Muscle of back (tissue), 11 donors: ENCODE measurements around the gene ARVCF. TPM values are rescaled to one million over a fixed set of nuclear protein-coding genes. Genes with fewer than 3 reads are reported as not detected.
A peak's percentile ranks its signal among the peaks of the same experiment; 100 is the strongest.

Experiments
- DNase-seq, 3 donors: peaks; one replicate each; pipeline versions ENCODE4 v3.0.0 to v3.0.0-alpha.2; 2013
- polyA plus RNA-seq, 10 donors: library from polyadenylated mRNA; unstranded; fragments of 120-200 nt; gene quantifications; one replicate each; pipeline ENCODE4 v1.2.1, GENCODE V29; 2013; ENCODE audit not compliant: insufficient read length in 10 of 10

Gene ARVCF
- polyA plus RNA-seq, 10 donors: 40.6 to 96.0 (median 79.9) TPM

GRCh38 chr22:20032407-20032991 lies 15.9 kb upstream of the ARVCF start:
- no peak for DNase-seq

DNA sequence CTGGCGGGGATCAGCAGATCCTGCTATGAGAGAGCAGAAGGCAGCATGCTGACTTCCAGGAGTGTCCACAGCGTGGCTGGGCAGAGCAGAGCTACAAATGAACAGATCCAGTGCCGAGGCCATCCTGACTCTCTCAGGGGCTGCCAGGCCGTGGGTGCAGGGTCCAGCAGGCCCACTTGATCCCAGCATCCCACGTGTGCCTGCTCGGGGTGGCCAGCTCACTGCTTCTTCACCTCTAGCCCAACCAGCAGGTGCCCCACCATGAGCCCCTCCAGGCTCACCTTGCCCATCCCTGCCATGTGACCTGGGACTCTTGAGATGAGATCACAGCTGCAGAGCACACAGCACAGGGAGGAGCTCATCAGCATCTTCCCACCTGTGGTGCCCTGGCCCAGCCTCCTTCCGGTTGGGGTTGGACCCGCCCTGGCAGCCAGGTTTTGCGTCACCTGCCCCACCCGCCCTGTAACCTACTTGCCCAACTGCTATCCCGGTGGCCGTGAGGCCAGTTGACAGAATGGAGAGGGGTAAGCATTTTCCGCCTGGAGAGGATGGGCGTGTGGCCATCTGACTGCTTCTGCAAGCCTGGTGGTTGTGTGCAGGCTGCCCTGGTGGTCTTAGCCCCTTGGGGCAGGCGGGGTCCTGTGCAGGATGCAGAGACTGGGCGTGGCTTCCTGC lies 15.2 kb upstream of the ARVCF start:
- DNase-seq: no peak

GRCh38 chr22:20029550-20030225 lies 13.1 kb upstream of the ARVCF start:
- DNase-seq: no peak

DNA sequence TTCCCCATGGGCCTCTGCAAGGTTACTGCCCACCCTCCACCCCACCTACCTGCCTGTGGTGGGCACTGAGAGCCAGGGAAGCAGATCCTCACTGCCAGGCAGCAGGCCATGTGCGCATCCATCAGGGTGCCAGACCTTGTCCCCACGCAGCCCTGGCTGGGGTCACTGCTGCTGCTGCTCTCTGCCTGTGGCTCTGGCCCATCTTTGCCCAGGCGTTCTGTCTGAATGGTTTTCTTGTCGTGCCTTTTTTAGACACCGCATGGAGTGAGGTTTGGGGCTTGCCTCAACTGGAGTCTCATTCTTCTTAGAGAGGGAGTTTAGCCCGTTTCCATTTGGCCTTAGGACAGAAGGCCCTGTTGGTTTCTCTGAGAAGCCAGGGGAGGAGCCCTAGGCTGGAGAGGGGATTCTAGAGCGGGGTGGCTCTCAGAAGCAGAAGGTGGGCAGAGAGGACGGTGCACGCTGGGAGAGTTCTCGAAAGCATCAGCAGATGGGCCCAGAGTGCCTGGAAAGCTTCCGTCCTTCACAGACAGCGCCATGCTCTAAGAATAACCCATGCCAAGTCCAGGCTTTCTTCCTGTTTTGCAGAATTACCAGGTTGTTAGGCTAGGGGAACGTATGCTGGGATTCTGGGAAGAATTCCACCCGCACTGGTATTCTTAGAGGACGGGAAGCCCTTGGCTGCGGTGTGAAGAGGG lies 12.4 kb upstream of the ARVCF start:
- DNase-seq: no peak

DNA sequence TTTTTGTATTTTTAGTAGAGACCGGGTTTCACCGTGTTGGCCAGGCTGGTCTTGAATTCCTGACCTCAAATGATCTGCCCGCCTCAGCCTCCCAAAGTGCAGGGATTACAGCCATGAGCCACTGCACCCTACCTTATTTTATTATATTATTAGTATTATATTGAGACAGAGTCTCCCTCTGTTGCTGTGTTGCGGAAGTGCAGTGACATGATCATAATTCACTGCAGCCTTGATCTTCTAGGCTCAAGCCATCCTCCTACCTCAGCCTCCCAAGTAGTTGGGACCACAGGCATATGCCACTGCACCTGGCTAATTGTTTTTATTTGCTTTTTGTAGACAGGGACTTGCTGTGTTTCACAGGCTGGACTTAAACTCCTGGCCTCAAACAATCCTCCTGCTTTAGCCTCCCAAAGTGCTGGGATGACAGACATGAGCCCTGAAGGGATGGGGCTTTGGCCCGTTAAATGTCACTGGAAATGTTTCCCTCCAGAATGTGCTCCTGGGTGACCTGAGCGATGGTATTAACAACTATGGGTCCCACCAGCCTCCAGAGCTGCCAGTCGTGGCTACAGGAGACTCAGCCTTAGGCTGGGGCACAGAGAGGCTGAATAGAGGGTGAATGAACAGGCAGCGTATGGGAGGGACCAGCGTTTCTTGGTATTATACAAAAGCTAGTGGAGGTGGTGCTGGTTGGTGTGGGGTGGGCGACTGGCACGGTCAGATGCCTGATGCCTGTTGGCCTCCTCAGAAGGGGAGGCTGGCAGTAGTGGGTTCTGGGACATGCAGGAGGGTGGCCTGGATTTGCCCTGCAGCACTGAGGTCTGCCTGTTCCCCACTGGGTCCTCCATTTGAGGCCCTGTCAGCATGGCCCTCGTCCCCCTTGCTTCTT lies 11.6 kb upstream of the ARVCF start:
- DNase-seq: no peak

DNA sequence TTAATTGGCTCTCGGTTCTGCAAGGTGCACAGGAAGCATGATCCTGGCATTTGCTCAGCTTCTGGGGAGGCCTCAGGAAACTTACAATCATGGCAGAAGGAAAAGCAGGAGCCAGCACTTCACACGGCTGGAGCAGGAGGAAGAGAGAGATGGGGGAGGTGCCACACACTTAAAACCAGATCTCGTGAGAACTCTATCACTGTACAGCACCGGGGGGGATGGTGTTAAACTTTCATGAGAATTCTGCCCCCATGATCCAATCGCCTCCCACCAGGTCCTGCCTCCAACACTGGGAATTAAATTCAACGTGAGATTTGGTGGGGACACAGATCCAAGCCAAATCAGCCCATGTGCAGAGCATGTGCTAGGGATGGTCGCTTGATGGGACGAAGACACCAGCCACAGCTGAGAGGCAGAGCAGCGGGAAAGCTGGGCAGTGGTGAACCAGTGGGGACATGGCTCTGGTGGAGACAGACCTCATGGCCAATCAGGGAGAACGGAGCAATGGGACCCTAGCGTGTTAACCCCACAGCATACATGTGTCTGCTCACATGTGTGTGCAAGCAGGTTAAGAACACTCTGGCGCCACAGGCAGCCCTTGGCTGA lies 10.5 kb upstream of the ARVCF start:
- DNase-seq: no peak

DNA sequence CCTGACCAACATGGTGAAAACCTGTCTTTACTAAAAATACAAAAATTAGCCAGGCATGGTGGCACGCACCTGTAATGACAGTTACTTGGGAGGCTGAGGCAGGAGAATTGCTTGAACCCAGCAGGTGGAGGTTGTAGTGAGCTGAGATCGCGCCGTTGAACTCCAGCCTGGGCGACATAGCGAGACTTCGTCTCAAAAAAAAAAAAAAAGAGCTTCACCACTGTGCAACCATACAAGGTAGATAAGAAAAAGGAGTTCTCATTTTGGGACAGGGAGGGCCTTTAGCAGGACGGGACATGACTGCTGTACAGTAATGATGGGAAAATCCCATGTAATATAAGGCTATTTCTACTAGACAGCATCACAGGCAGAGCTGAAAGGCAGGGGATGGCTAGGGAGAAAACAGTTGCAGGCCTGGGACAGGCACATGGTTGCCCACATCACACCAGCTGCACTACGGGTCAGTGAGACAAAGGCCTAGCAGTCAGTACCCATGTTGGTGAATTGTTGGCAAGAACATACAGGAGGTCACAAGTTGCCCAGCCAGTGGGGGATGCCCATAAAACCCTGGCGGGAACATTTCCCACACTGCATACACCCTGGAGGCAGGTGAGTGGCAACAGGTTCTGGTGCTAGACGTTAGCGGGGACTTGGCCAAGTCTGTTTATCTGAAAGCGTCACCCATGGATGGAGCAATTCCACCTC lies 9.7 kb upstream of the ARVCF start:
- DNase-seq: no peak

DNA sequence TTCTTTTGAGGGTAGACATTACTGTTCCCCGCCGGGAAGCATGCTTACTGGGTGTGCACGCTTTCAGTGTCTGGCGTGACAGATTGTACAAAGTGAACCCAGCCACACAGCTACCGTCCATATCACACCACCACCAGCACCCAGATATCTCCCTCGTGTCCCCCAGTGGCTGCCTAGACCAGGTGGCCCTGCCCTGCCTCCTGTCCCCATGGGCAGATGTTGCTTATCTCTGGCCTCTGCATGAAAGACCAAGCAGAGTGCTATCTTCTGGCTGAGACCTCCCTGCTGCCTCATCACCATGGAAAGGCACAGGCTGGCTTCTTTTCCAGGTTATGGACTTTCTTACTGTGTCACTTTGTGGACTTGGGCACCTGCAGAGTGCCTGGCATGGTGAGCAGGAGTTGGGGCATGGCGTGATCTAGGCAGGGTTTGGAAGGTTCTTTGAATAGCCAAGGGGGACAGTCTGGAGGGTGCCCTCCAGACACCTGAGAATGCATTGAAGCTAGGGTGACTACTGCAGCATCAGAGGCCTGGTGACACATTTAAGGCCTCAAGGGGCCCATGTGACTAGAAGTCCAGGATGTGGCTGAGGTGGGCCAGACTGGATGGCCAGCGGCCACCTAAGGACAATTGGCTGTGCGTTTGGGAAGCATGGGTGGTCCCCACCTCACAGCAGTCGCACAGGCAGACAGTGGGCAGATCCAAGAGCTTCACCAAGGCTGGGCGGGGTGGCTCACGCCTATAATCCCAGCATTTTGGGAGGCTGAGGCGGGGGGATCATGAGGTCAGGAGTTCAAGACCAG lies 9.0 kb upstream of the ARVCF start:
- DNase-seq: no peak

- DNase-seq: no peak
These were observed 8.2 kb upstream of the ARVCF start for GRCh38 chr22:20024650-20025397.

GRCh38 chr22:20024225-20024624 lies 7.6 kb upstream of the ARVCF start:
- DNase-seq: no peak

DNA sequence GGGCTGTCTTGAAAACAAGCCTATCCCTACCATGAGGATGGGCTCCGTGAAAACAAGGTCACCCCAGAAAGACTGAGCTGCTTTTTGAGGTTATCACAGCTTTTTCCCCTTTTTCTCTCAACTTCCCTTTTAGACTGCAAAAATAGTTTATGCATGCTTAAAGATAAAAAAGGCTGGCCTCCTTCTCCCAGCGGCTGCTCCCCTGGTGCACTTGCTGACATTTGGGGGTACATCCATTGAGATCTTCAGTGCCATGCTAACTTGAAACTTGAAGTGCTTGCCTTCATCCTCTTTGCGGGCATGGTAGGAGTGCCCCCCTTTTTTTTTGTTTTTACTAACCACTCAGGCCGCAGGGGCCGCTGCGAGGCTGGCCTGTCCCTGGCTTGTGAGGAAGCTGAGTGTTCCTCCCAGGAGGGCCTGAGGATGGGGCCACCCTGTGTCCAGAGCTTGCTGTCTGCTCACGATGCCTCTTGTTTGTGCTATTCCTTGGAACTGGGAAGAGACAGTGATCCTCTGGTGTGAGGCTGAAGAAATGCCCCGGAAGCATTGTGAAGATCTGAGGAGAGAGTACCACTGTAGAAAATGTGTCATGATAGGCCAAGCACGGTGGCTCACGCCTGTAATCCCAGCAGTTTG lies 6.5 kb upstream of the ARVCF start:
- no peak for DNase-seq

- no peak for DNase-seq
These were observed 5.8 kb upstream of the ARVCF start for GRCh38 chr22:20022231-20022977.

DNA sequence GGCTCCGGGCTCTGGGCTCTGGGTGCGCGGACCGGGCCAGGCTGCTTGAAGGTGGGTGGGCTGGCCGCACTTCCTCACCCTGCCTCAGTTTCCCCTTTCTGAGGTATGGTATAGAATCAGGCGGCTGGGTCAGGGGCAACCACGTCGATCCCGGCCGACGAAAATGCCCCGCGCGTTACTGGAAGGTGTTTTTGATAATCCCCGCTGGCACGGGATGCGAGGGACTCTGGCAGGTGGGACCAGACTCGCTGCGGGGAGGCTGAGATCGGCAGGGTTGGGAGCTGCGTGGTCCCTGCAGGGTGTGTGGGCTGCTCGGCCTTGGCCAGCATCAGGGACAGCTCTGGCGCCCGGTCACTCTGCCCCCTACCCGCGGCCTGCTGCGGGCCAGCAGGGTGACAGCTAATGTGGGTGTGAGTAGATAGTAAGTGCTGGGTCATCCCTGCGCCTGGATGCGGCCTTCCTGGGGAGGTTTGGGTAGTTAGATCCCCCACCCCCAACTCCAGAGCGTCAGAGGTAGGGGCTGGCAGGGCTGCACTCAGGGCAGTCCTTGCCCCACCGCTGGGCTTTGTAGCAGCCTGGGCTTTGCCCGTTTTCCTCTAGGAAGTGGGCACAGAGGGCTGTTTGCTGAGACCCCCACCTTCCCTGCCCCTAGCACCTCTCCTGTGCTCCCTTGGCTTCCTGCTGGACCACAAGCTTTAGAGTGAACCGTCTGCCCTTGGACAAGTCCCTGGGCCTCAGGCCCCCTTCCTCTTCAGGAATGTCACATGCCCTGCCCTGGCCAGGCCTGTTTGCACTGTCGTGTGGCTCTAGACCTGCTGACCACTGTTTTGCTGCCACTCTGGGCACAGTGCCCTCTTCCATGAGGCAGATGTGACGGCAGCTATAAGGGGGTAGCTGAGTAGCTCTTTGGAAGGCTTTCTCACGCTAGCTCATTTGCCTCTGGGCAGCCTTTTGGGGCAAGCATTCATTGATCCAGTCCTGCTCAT lies 4.9 kb upstream of the ARVCF start:
- peak in 1 of 3 donors; percentile 53 for DNase-seq

- DNase-seq: peak; percentile 91 to 96 (median 95)
These were observed 4.0 kb upstream of the ARVCF start, which contains the start of gene TANGO2 for GRCh38 chr22:20020533-20021195. Gene TANGO2 (plus strand): TSS chr22:20021110. CDS start chr22:20036799, 15,689 bp downstream.
